B cell (primary cell): ENCODE results near the gene CIC. TPM values are rescaled to one million over a fixed set of nuclear protein-coding genes. Genes with fewer than 3 reads are reported as not detected.

Experiments used
- ATAC-seq: fragments of 200-7000 bp; cut with Tn5 transposase; one replicate; pipeline ENCODE4 v1.10.0; 2021; ENCODE audit warnings: low read depth, mild to moderate bottlenecking, moderate number of reproducible peaks, moderate library complexity
- CTCF ChIA-PET: fragments of 350-600 bp; sonication (Branson Sonifier 250); formaldehyde crosslinking; loops from one replicate; lab custom pipeline; 2021; ENCODE audit warnings: antibody characterized with exemption, inconsistent platforms; lab: Charles Lee
- POLR2A ChIA-PET: fragments of 350-600 bp; sonication (Branson Sonifier 250); formaldehyde crosslinking; loops from one replicate; lab custom pipeline; 2021; ENCODE audit warnings: antibody characterized with exemption; lab: Charles Lee
- DNase-seq: peaks from one replicate; pipeline ENCODE4 v3.0.0; 2013
- H2AFZ ChIP-seq: 2 replicates; pipeline ENCODE4 v1.6.1; 2012; ENCODE audit warnings: mild to moderate bottlenecking, low read depth, low read length; ENCODE audit not compliant: insufficient read depth, poor library complexity, severe bottlenecking
- H3K27ac ChIP-seq, 2 donors: 1 replicate in 1 of 2; 2 replicates in 1 of 2; pipeline ENCODE4 v1.5.1; 2012 to 2013; ENCODE audit warnings: low read length in 2 of 2, mild to moderate bottlenecking in 2 of 2, moderate library complexity in 1 of 2
- H3K27me3 ChIP-seq, 4 experiments: fragments of 200-600 bp in 1 of 4; sonication (generic) in 1 of 4; replicated peaks in 1 of 4; 1 replicate in 2 of 4; 2 replicates in 2 of 4; pipeline versions ENCODE4 v1.6.1 to v1.7.0; 2013 to 2016; ENCODE audit warnings: low read length in 3 of 4, mild to moderate bottlenecking in 2 of 4, mixed read lengths in 1 of 4, moderate library complexity in 1 of 4; ENCODE audit not compliant: insufficient read depth in 4 of 4, control insufficient read depth in 3 of 4; ENCODE audit errors: control extremely low read depth in 1 of 4
- H3K36me3 ChIP-seq, 2 experiments: replicated peaks in 1 of 2; 1 replicate in 1 of 2; 2 replicates in 1 of 2; pipeline versions ENCODE4 v1.6.1 to v1.7.1; 2013; ENCODE audit warnings: low read length in 1 of 2; ENCODE audit not compliant: insufficient read depth in 2 of 2, control insufficient read depth in 1 of 2; ENCODE audit errors: control extremely low read depth in 1 of 2, extremely low read depth in 1 of 2
- H3K4me1 ChIP-seq, 2 donors: fragments of 200-600 bp in 1 of 2; sonication (generic) in 1 of 2; 1 replicate in 1 of 2; 2 replicates in 1 of 2; pipeline versions ENCODE4 v1.5.1 to v1.6.1; 2013 to 2017; ENCODE audit warnings: low read length in 2 of 2; ENCODE audit not compliant: control insufficient read depth in 2 of 2, insufficient read depth in 2 of 2
- H3K4me2 ChIP-seq: replicated peaks from 2 replicates; pipeline ENCODE3; 2012; ENCODE audit warnings: mild to moderate bottlenecking, low read depth, low read length; ENCODE audit not compliant: poor library complexity, severe bottlenecking
- H3K4me3 ChIP-seq, 5 experiments: fragments of 200-600 bp in 1 of 5; sonication (generic) in 1 of 5; 1 replicate in 3 of 5; 2 replicates in 2 of 5; pipeline versions ENCODE4 v1.5.1 to v1.7.0; 2011 to 2016; ENCODE audit warnings: low read length in 4 of 5, mild to moderate bottlenecking in 4 of 5, low read depth in 2 of 5, control low read depth in 1 of 5, moderate library complexity in 1 of 5; ENCODE audit not compliant: insufficient read depth in 1 of 5; ENCODE audit errors: control extremely low read depth in 1 of 5, extremely low read depth in 1 of 5
- H3K79me2 ChIP-seq: fragments of 200-600 bp; sonication (generic); one replicate; pipeline ENCODE4 v1.6.0; 2016; ENCODE audit warnings: low read length; ENCODE audit not compliant: control insufficient read depth, insufficient read depth
- H3K9ac ChIP-seq: fragments of 200-600 bp; sonication (generic); 2 replicates; pipeline ENCODE4 v1.6.1; 2017; ENCODE audit warnings: mild to moderate bottlenecking, low read length, moderate library complexity
- H3K9me3 ChIP-seq, 3 donors: one replicate each; pipeline versions ENCODE4 v1.6.1 to v1.7.1; 2013; ENCODE audit warnings: low read length in 2 of 3; ENCODE audit not compliant: control insufficient read depth in 2 of 3, insufficient read depth in 1 of 3; ENCODE audit errors: control extremely low read depth in 1 of 3
- H4K20me1 ChIP-seq: 2 replicates; pipeline ENCODE4 v1.6.0; 2012; ENCODE audit warnings: mild to moderate bottlenecking, low read length; ENCODE audit not compliant: insufficient read depth, control insufficient read depth, poor library complexity, severe bottlenecking
- H3K27ac Mint-ChIP-seq: one replicate; pipeline ENCODE4 v1.8.0; 2021; ENCODE audit warnings: mixed read lengths
- H3K27me3 Mint-ChIP-seq: one replicate; pipeline ENCODE4 v1.8.0; 2021; ENCODE audit warnings: mixed read lengths
- H3K4me1 Mint-ChIP-seq: one replicate; pipeline ENCODE4 v1.8.0; 2021; ENCODE audit warnings: mixed read lengths
- H3K4me3 Mint-ChIP-seq: one replicate; pipeline ENCODE4 v1.8.0; 2021; ENCODE audit warnings: mixed read lengths
- H3K9me3 Mint-ChIP-seq: one replicate; pipeline ENCODE4 v1.8.0; 2022; ENCODE audit warnings: mixed read lengths; ENCODE audit not compliant: insufficient read depth
- EZH2 ChIP-seq: IDR thresholded peaks from 2 replicates; pipeline ENCODE4 v1.6.1; 2012; ENCODE audit warnings: borderline replicate concordance, low read depth, mild to moderate bottlenecking, moderate library complexity, low read length; ENCODE audit not compliant: insufficient read depth, poor library complexity, severe bottlenecking
- WGBS: methylation state at CpG from one replicate; pipeline ENCODE4 v1.1.5; 2013; ENCODE audit warnings: missing lambda C conversion rate; ENCODE audit not compliant: insufficient coverage; 5-methylcytosine and 5-hydroxymethylcytosine counted together
- intact Hi-C: fragments of 100-400 bp; cut with micrococcal nuclease; formaldehyde crosslinking; loops from one replicate; pipeline ENCODE4 v1.10.0; 2022
- polyA plus RNA-seq: library from polyadenylated mRNA; depleted of rRNA; stranded (reverse); fragments of >200 nt; gene quantifications from 2 replicates; pipeline ENCODE4 v1.2.3, GENCODE V29; 2012
- total RNA-seq, 2 donors: library from RNA; stranded (reverse); fragments of 120-200 nt in 1 of 2; gene quantifications; 1 replicate in 1 of 2; 2 replicates in 1 of 2; pipeline versions ENCODE4 v1.2.3 to v1.2.4, GENCODE V29; 2013 to 2022
- TF ChIP-seq, protein P1 (sequence below): fragments of 200-600 bp; IDR thresholded peaks from one replicate; pipeline ENCODE4 v1.8.0; 2022; ENCODE audit warnings: antibody characterized with exemption, mild to moderate bottlenecking

CIC gene
- total and polyA plus RNA-seq, 2 donors (not counting 1 experiment from before 2014, with no cell fraction given), result 75.7 to 119 TPM

DNA sequence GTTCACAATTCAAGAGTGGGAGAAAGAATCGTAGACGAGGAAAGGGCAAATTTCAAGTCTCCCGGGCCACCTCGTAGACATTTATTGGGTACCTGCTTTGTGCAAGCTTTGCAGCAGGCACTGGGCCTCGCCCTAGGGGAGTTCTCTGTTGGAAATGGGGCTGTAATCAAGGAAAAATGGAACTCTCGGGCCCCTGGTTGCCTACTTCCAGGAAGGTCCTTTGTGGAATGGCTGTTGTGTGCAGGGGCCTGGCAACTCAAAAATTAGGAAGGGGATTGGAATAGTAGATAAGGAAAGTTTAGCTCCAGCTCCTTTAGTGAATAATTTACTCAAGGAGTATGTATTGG, 48.3 kb upstream of the CIC start:
- Histone ChIP-seq H3K36me3 (peaks cover 0 to 22% of the 10 kb centered on the region in 2 experiments), H3K9me3 (no peaks in the 10 kb centered on the region), H4K20me1 (peaks cover 47% of the 10 kb centered on the region), H3K27me3 (no peaks in the 10 kb centered on the region), H3K9ac (peak overlapping the region; percentile 84), H3K27ac (peak overlapping the region in 1 of 2 donors; percentile 88), H2AFZ (peak overlapping the region; percentile 91), H3K4me3 (peak overlapping the region; percentile 72 to 96 (median 85)), H3K4me1 (peaks cover 34 to 45% of the 10 kb centered on the region in 2 donors), H3K79me2 (peaks cover 80% of the 10 kb centered on the region), H3K4me2 (peak overlapping the region; percentile 88)
- intact Hi-C loops, result loop anchor here (1.0 kb wide), 6 partner anchors 22 to 144 kb away; partner anchors contain the start of genes CIC, GSK3A, PAFAH1B3 and PRR19
- TF ChIP-seq, protein P1, sequence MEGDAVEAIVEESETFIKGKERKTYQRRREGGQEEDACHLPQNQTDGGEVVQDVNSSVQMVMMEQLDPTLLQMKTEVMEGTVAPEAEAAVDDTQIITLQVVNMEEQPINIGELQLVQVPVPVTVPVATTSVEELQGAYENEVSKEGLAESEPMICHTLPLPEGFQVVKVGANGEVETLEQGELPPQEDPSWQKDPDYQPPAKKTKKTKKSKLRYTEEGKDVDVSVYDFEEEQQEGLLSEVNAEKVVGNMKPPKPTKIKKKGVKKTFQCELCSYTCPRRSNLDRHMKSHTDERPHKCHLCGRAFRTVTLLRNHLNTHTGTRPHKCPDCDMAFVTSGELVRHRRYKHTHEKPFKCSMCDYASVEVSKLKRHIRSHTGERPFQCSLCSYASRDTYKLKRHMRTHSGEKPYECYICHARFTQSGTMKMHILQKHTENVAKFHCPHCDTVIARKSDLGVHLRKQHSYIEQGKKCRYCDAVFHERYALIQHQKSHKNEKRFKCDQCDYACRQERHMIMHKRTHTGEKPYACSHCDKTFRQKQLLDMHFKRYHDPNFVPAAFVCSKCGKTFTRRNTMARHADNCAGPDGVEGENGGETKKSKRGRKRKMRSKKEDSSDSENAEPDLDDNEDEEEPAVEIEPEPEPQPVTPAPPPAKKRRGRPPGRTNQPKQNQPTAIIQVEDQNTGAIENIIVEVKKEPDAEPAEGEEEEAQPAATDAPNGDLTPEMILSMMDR, result no peak
- TF ChIP-seq EZH2, result no peak
- H3K27me3 Mint-ChIP-seq, result no peaks in the 10 kb centered on the region
- ChIA-PET CTCF (interaction anchor here (0.9 to 3.1 kb wide), 7 partner anchors 13 to 112 kb away, joined by 3 to 12 read pairs (median 3); partner anchors contain the start of genes GSK3A and POU2F2), POLR2A (interaction anchor here (1.3 to 2.3 kb wide), 2 partner anchors 22 to 88 kb away, joined by 3 to 13 read pairs; partner anchors contain the start of genes GSK3A and POU2F2)
- ATAC-seq, result no peak
- no peak for DNase-seq
- H3K27ac Mint-ChIP-seq, result peak overlapping the region; percentile 92
- no peaks in the 10 kb centered on the region for H3K9me3 Mint-ChIP-seq
- peak overlapping the region; percentile 96 for H3K4me3 Mint-ChIP-seq
- 3% methylated on average over 6 of the region's 6 CpGs for WGBS
- H3K4me1 Mint-ChIP-seq, result peaks cover 53% of the 10 kb centered on the region

DNA sequence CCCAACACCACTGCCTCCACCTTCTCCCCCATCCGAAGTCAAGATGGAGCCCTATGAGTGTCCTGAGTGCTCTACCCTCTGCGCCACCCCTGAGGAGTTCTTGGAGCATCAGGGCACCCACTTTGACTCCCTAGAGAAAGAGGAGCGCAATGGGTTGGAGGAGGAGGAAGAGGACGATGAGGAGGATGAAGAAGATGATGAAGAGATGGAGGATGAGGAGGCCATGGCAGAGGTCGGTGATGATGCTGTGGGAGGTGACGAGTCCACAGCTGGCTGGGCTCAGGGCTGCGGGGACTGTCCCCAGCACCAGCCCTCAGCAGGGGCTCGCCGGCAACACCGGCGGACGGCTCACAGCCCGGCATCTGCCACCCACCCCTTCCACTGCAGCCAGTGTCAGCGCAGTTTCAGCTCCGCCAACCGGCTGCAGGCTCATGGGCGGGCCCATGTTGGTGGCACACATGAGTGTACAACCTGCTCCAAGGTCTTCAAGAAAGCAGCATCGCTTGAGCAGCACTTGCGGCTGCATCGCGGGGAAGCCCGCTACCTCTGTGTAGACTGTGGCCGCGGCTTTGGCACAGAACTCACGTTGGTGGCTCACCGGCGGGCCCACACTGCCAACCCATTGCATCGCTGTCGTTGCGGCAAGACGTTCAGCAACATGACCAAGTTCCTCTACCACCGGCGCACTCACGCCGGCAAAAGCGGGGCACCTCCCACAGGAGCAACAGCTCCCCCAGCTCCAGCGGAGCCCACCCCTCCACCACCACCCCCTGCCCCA, 43.9 kb upstream of the CIC start:
- Mint-ChIP-seq H3K9me3 (no peaks in the 10 kb centered on the region), H3K4me3 (no peak overlapping the region), H3K27me3 (no peaks in the 10 kb centered on the region), H3K4me1 (peaks cover 26% of the 10 kb centered on the region), H3K27ac (no peak overlapping the region)
- H3K36me3 ChIP-seq, result peaks cover 0 to 46% of the 10 kb centered on the region in 2 experiments
- intact Hi-C loops, result no loop called here
- CTCF ChIA-PET, result no interaction called here
- ATAC-seq (no peak), DNase-seq (no peak)
- no peak overlapping the region for H3K4me3 ChIP-seq
- H3K79me2 ChIP-seq, result peaks cover 63% of the 10 kb centered on the region
- peaks cover 68% of the 10 kb centered on the region for H4K20me1 ChIP-seq
- peaks cover 7 to 12% of the 10 kb centered on the region in 2 donors for H3K4me1 ChIP-seq
- H3K27me3 ChIP-seq, result no peaks in the 10 kb centered on the region
- WGBS, result 95% methylated on average over 35 of the region's 37 CpGs
- H3K9ac ChIP-seq, result no peak overlapping the region
- H2AFZ ChIP-seq, result no peak overlapping the region
- H3K4me2 ChIP-seq, result no peak overlapping the region
- no peaks in the 10 kb centered on the region for H3K9me3 ChIP-seq
- no peak overlapping the region for H3K27ac ChIP-seq
- POLR2A ChIA-PET, result no interaction called here
- TF ChIP-seq, protein P1, result no peak
- TF ChIP-seq EZH2, result no peak
